OCI-LY3 (cell line): ENCODE measurements around the gene TMEM125.

ENCODE experiments used
- H2AFZ ChIP-seq: fragments of 200-600, 300-600 bp; shearing (Covaris generic); 2 replicates; pipeline ENCODE4 v1.6.0; 2014; ENCODE audit warnings: antibody characterized with exemption, low read depth, low read length
- H3K27ac ChIP-seq: fragments of 200-600, 300-600 bp; sonication (generic); 2 replicates; pipeline ENCODE4 v1.5.1; 2014; ENCODE audit warnings: mild to moderate bottlenecking, low read length, moderate library complexity, mixed read lengths
- H3K27me3 ChIP-seq: fragments of 200-600, 300-600 bp; sonication (generic); 2 replicates; pipeline ENCODE4 v1.6.1; 2014; ENCODE audit warnings: low read depth, low read length, mixed read lengths
- H3K36me3 ChIP-seq: fragments of 200-600, 300-600 bp; sonication (generic); replicated peaks from 2 replicates; pipeline ENCODE3; 2014; ENCODE audit warnings: low read depth, low read length, mixed read lengths
- H3K4me1 ChIP-seq: fragments of 300-600, 200-600 bp; sonication (generic); 2 replicates; pipeline ENCODE4 v1.6.1; 2014; ENCODE audit warnings: low read length, mixed read lengths
- H3K4me2 ChIP-seq: fragments of 200-600, 300-600 bp; sonication (generic); 2 replicates; pipeline ENCODE4 v1.6.1; 2014; ENCODE audit warnings: low read length, mixed read lengths
- H3K4me3 ChIP-seq: fragments of 300-600, 200-600 bp; sonication (generic); 2 replicates; pipeline ENCODE4 v1.5.1; 2014; ENCODE audit warnings: antibody characterized with exemption, mild to moderate bottlenecking, low read length, moderate library complexity
- H3K79me2 ChIP-seq: fragments of 300-600, 200-600 bp; shearing (Covaris generic); 2 replicates; pipeline ENCODE4 v1.6.1; 2014; ENCODE audit warnings: mild to moderate bottlenecking, low read length, mixed read lengths
- H3K9ac ChIP-seq: fragments of 300-600, 200-600 bp; shearing (Covaris generic); 2 replicates; pipeline ENCODE4 v1.6.0; 2014; ENCODE audit warnings: mild to moderate bottlenecking, low read length, moderate library complexity
- H3K9me3 ChIP-seq: fragments of 200-600, 300-600 bp; shearing (Covaris generic); 2 replicates; pipeline ENCODE4 v1.6.1; 2014; ENCODE audit warnings: low read length, mixed read lengths; ENCODE audit not compliant: insufficient read depth
- H4K20me1 ChIP-seq: fragments of 200-600, 300-600 bp; sonication (generic); 2 replicates; pipeline ENCODE4 v1.6.1; 2016; ENCODE audit warnings: low read length, mixed read lengths; ENCODE audit not compliant: insufficient read depth
- CTCF ChIP-seq: fragments of 200-600, 300-600 bp; sonication (generic); IDR thresholded peaks from 2 replicates; pipeline ENCODE4 v1.5.1; 2014; ENCODE audit warnings: antibody characterized with exemption, low read length, low read depth
- EZH2phosphoT487 ChIP-seq: fragments of 200-600 bp; shearing (Covaris generic); IDR thresholded peaks from 2 replicates; pipeline ENCODE4 v1.6.1; 2018; ENCODE audit warnings: antibody characterized with exemption, mixed run types, low read depth

The TMEM125 gene

DNA sequence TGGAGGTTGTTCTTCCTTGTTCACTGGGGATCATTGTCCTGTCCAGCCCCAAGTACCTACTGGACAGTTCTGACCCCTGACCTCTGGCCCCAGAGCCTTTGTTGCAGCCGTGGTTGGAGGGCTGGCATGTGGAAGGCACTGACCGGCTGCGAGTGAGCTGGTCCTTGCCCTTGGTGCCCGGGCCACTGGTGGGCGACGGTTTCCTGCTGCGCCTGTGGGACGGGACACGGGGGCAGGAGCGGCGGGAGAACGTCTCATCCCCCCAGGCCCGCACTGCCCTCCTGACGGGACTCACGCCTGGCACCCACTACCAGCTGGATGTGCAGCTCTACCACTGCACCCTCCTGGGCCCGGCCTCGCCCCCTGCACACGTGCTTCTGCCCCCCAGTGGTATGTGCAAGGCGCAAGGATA is 42.4 kb downstream of the TMEM125 start:
- Histone ChIP-seq H3K9ac (no peak overlapping the region), H3K27me3 (no peaks in the 10 kb centered on the region), H2AFZ (no peak overlapping the region), H3K79me2 (no peaks in the 10 kb centered on the region), H3K27ac (no peak overlapping the region), H3K4me2 (no peak overlapping the region), H3K4me1 (no peaks in the 10 kb centered on the region), H3K36me3 (no peaks in the 10 kb centered on the region), H3K9me3 (no peaks in the 10 kb centered on the region), H3K4me3 (no peak overlapping the region), H4K20me1 (no peaks in the 10 kb centered on the region)
- TF ChIP-seq CTCF, result no peak
- TF ChIP-seq EZH2phosphoT487, result no peak

GRCh38 chr1:43312663-43313515 is 43.1 kb downstream of the TMEM125 start:
- Histone ChIP-seq H4K20me1 (no peaks in the 10 kb centered on the region), H3K36me3 (no peaks in the 10 kb centered on the region), H2AFZ (no peak overlapping the region), H3K9ac (no peak overlapping the region), H3K79me2 (no peaks in the 10 kb centered on the region), H3K9me3 (no peaks in the 10 kb centered on the region), H3K27ac (no peak overlapping the region), H3K4me2 (no peak overlapping the region), H3K4me3 (no peak overlapping the region), H3K27me3 (no peaks in the 10 kb centered on the region), H3K4me1 (no peaks in the 10 kb centered on the region)
- TF ChIP-seq EZH2phosphoT487 (no peak), CTCF (no peak)

DNA sequence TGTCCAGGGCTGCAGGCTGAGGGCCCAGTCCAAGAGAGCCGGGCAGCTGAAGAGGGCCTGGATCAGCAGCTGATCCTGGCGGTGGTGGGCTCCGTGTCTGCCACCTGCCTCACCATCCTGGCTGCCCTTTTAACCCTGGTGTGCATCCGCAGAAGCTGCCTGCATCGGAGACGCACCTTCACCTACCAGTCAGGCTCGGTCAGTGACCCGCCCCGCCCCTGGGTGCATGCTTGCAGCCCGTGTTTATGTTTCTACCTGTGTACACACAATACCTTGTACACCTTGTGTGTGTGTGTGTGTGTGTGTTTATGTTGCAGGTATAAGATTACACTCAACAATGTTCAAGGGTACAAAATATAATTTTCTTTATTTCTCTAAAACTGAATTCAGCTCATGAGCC is 44.0 kb downstream of the TMEM125 start:
- Histone ChIP-seq H3K9me3 (no peaks in the 10 kb centered on the region), H3K4me1 (no peaks in the 10 kb centered on the region), H3K27me3 (no peaks in the 10 kb centered on the region), H4K20me1 (no peaks in the 10 kb centered on the region), H3K79me2 (no peaks in the 10 kb centered on the region), H3K27ac (no peak overlapping the region), H3K36me3 (no peaks in the 10 kb centered on the region), H2AFZ (no peak overlapping the region), H3K4me3 (no peak overlapping the region), H3K4me2 (no peak overlapping the region), H3K9ac (no peak overlapping the region)
- TF ChIP-seq EZH2phosphoT487 (no peak), CTCF (no peak)

GRCh38 chr1:43314233-43314632 is 44.5 kb downstream of the TMEM125 start:
- no peak overlapping the region for H3K27ac ChIP-seq
- TF ChIP-seq CTCF (no peak), EZH2phosphoT487 (no peak)

More at GRCh38 chr1:43314233-43314632, 44.5 kb downstream of the TMEM125 start:
- Histone ChIP-seq H4K20me1 (no peaks in the 10 kb centered on the region), H3K79me2 (no peaks in the 10 kb centered on the region), H3K4me2 (no peak overlapping the region), H3K4me3 (no peak overlapping the region), H3K27me3 (no peaks in the 10 kb centered on the region), H3K9ac (no peak overlapping the region), H2AFZ (no peak overlapping the region), H3K36me3 (no peaks in the 10 kb centered on the region), H3K9me3 (no peaks in the 10 kb centered on the region), H3K4me1 (no peaks in the 10 kb centered on the region)
